Neural cell (in vitro differentiated cells): ENCODE results near the gene PRRX1. TPM values are rescaled to one million over a fixed set of nuclear protein-coding genes. Genes with fewer than 3 reads are reported as not detected.

Experiments used
- H2AFZ ChIP-seq: fragments of 200-600, 300-800 bp; sonication (generic), shearing (Covaris generic); 2 replicates; pipeline ENCODE4 v1.6.0; 2014; ENCODE audit warnings: low read depth, mild to moderate bottlenecking, antibody characterized with exemption, low read length, moderate library complexity
- H3F3A ChIP-seq: fragments of 200-600 bp; shearing (Covaris generic); 2 replicates; pipeline ENCODE4 v1.6.1; 2016; ENCODE audit warnings: mild to moderate bottlenecking, moderate library complexity, mixed read lengths, antibody characterized with exemption, low read length; ENCODE audit not compliant: insufficient read depth, poor library complexity, severe bottlenecking
- H3K27ac ChIP-seq: fragments of 200-600, 300-800 bp; sonication (generic), shearing (Covaris generic); 2 replicates; pipeline ENCODE4 v1.5.1; 2014; ENCODE audit warnings: mild to moderate bottlenecking, low read length, moderate library complexity
- H3K27me3 ChIP-seq: fragments of 300-800, 200-600 bp; sonication (generic), shearing (Covaris generic); 2 replicates; pipeline ENCODE4 v1.6.0; 2014; ENCODE audit warnings: mild to moderate bottlenecking, low read depth, low read length, moderate library complexity; ENCODE audit not compliant: insufficient read depth
- H3K36me3 ChIP-seq: fragments of 300-800, 200-600 bp; sonication (generic), shearing (Covaris generic); 2 replicates; pipeline ENCODE4 v1.5.1; 2014; ENCODE audit warnings: mild to moderate bottlenecking, antibody characterized with exemption, low read length, moderate library complexity; ENCODE audit not compliant: insufficient read depth
- H3K4me2 ChIP-seq: fragments of 300-800, 200-600 bp; sonication (generic), shearing (Covaris generic); 2 replicates; pipeline ENCODE4 v1.6.0; 2014; ENCODE audit warnings: mild to moderate bottlenecking, low read length
- H3K4me3 ChIP-seq: fragments of 300-800, 200-600 bp; sonication (generic), shearing (Covaris generic); 2 replicates; pipeline ENCODE4 v1.5.1; 2014; ENCODE audit warnings: mild to moderate bottlenecking, low read length, moderate library complexity
- H3K79me2 ChIP-seq: fragments of 200-600 bp; shearing (Covaris generic); replicated peaks from 2 replicates; pipeline ENCODE4 v1.6.0; 2014; ENCODE audit warnings: mild to moderate bottlenecking, low read length, moderate library complexity; ENCODE audit not compliant: insufficient read depth
- H3K9ac ChIP-seq: fragments of 300-800, 200-600 bp; sonication (generic), shearing (Covaris generic); 2 replicates; pipeline ENCODE4 v1.6.1; 2016; ENCODE audit warnings: mild to moderate bottlenecking, low read length, mixed read lengths
- H3K9me2 ChIP-seq: fragments of 200-600 bp; shearing (Covaris generic); 2 replicates; pipeline ENCODE4 v1.6.1; 2016; ENCODE audit warnings: mild to moderate bottlenecking, low read length, mixed read lengths; ENCODE audit not compliant: insufficient read depth
- H3K9me3 ChIP-seq: fragments of 200-600, 300-800 bp; sonication (generic), shearing (Covaris generic); 2 replicates; pipeline ENCODE4 v1.6.1; 2016; ENCODE audit warnings: mild to moderate bottlenecking, mixed run types, low read length, moderate library complexity, mixed read lengths
- H4K20me1 ChIP-seq: fragments of 200-600 bp; shearing (Covaris generic); 2 replicates; pipeline ENCODE4 v1.6.1; 2016; ENCODE audit warnings: mild to moderate bottlenecking, mixed run types; ENCODE audit not compliant: insufficient read depth
- CTCF ChIP-seq: fragments of 450-650 bp; IDR thresholded peaks from 2 replicates; pipeline ENCODE4 v1.5.1; 2014; ENCODE audit warnings: antibody characterized with exemption, mild to moderate bottlenecking, moderate library complexity; ENCODE audit not compliant: poor library complexity, severe bottlenecking
- EP300 ChIP-seq: fragments of 450-650 bp; conservative IDR thresholded peaks from 2 replicates; pipeline ENCODE4 v1.6.1; 2014; ENCODE audit warnings: antibody characterized with exemption, mild to moderate bottlenecking, moderate library complexity; ENCODE audit not compliant: poor library complexity, severe bottlenecking
- EZH2 ChIP-seq: fragments of 200-600, 300-800 bp; shearing (Covaris generic), sonication (generic); IDR thresholded peaks from 2 replicates; pipeline ENCODE4 v1.6.1; 2014; ENCODE audit warnings: antibody characterized with exemption, low read length, borderline replicate concordance, mild to moderate bottlenecking; ENCODE audit not compliant: insufficient read depth, poor library complexity, severe bottlenecking
- MXI1 ChIP-seq: fragments of 450-650 bp; conservative IDR thresholded peaks from 2 replicates; pipeline ENCODE4 v1.6.1; 2014; ENCODE audit warnings: antibody characterized with exemption, mild to moderate bottlenecking; ENCODE audit not compliant: poor library complexity, severe bottlenecking
- POLR2AphosphoS5 ChIP-seq: IDR thresholded peaks from 2 replicates; pipeline ENCODE4 v1.6.1; 2012
- RAD21 ChIP-seq: fragments of 450-650 bp; conservative IDR thresholded peaks from 2 replicates; pipeline ENCODE4 v1.6.1; 2014; ENCODE audit warnings: antibody characterized with exemption, mild to moderate bottlenecking, moderate library complexity
- REST ChIP-seq: IDR thresholded peaks from 2 replicates; pipeline ENCODE4 v1.6.1; 2012; ENCODE audit warnings: borderline replicate concordance
- SMC3 ChIP-seq: fragments of 450-650 bp; conservative IDR thresholded peaks from 2 replicates; pipeline ENCODE4 v1.6.1; 2014; ENCODE audit warnings: antibody characterized with exemption, mild to moderate bottlenecking, moderate library complexity; ENCODE audit not compliant: poor library complexity
- TAF1 ChIP-seq: IDR thresholded peaks from 2 replicates; pipeline ENCODE4 v1.6.1; 2012; ENCODE audit warnings: low read depth
- polyA plus RNA-seq: library from polyadenylated mRNA; depleted of rRNA; stranded (reverse); fragments of >200 nt; gene quantifications from 2 replicates; pipeline ENCODE4 v1.2.3, GENCODE V29; 2014

Gene PRRX1
- polyA plus RNA-seq, 1 donor from 2014 or later = 0.10 TPM

GRCh38 chr1:170776252-170776651 lies 112.3 kb downstream of the PRRX1 start:
- Histone ChIP-seq H3K36me3 (no peaks in the 10 kb centered on the region), H3K79me2 (no peaks in the 10 kb centered on the region), H3K27me3 (no peaks in the 10 kb centered on the region), H3K27ac (no peak overlapping the region), H3K4me2 (no peak overlapping the region), H3K9me3 (no peaks in the 10 kb centered on the region), H3K9ac (no peak overlapping the region), H4K20me1 (no peaks in the 10 kb centered on the region), H3K9me2 (no peaks in the 10 kb centered on the region), H3F3A (no peaks in the 10 kb centered on the region), H2AFZ (no peak overlapping the region), H3K4me3 (no peak overlapping the region)
- TF ChIP-seq CTCF (no peak), SMC3 (no peak), MXI1 (no peak), EZH2 (no peak), TAF1 (no peak), REST (no peak), EP300 (no peak), RAD21 (no peak), POLR2AphosphoS5 (no peak)

- Histone ChIP-seq H3K9me2 (no peaks in the 10 kb centered on the region), H3K27me3 (no peaks in the 10 kb centered on the region), H3K9ac (no peak overlapping the region), H3K4me2 (no peak overlapping the region), H3K79me2 (no peaks in the 10 kb centered on the region), H2AFZ (no peak overlapping the region), H3K9me3 (no peaks in the 10 kb centered on the region), H3K4me3 (no peak overlapping the region), H3K36me3 (no peaks in the 10 kb centered on the region), H4K20me1 (no peaks in the 10 kb centered on the region), H3K27ac (no peak overlapping the region), H3F3A (no peaks in the 10 kb centered on the region)
- TF ChIP-seq SMC3 (no peak), RAD21 (no peak), REST (no peak), EZH2 (no peak), MXI1 (no peak), TAF1 (no peak), POLR2AphosphoS5 (no peak), CTCF (no peak), EP300 (no peak)
Measured at GRCh38 chr1:170776777-170777176, 112.8 kb downstream of the PRRX1 start.
